Erythroblast (primary cell): ENCODE data around the gene LHFPL6.

Source experiments
- GATA1 ChIP-seq: IDR thresholded peaks from 2 replicates; pipeline ENCODE4 v1.6.1; 2011; ENCODE audit warnings: low read depth, mild to moderate bottlenecking, control low read depth, low read length, moderate library complexity
- POLR2A ChIP-seq: IDR thresholded peaks from 2 replicates; pipeline ENCODE4 v1.6.1; 2011; ENCODE audit warnings: mild to moderate bottlenecking, low read length

- TF ChIP-seq POLR2A (no peak), GATA1 (no peak)
Measured at GRCh38 chr13:39313721-39314120, 289.3 kb downstream of the LHFPL6 start.
